HCT116 (cell line): ENCODE results near the gene DNLZ. TPM values are rescaled to one million over a fixed set of nuclear protein-coding genes. Genes with fewer than 3 reads are reported as not detected.

Experiments
- ATAC-seq: fragments of 200-7000 bp; cut with Tn5 transposase; 2 replicates; pipeline ENCODE4 v1.9.1; 2020; ENCODE audit warnings: mild to moderate bottlenecking, moderate library complexity
- BruUV-seq: library from RNA; stranded (reverse); fragments of 400-500 nt; replicated peaks from 2 replicates; lab custom pipeline; 2021; lab: Mats Ljungman, UMichigan
- CTCF ChIA-PET: fragments of 300-600 bp; sonication (Branson Sonifier 250); formaldehyde crosslinking; loops from one replicate; lab custom pipeline; 2021; ENCODE audit warnings: antibody characterized with exemption; lab: Charles Lee
- POLR2A ChIA-PET: fragments of 300-600, 350-600 bp; sonication (Branson Sonifier 250); formaldehyde crosslinking; loops from one replicate; lab custom pipeline; 2021; ENCODE audit warnings: antibody characterized with exemption; lab: Charles Lee
- RAD21 ChIA-PET, 2 experiments: fragments of 300-600 bp; sonication (Branson Sonifier 250); formaldehyde crosslinking; loops; one replicate each; lab custom pipeline; 2023; ENCODE audit warnings: low total read pairs in 2 of 2; ENCODE audit not compliant: uncharacterized antibody in 2 of 2, unreplicated experiment in 2 of 2, low non-redundant PET in 1 of 2; lab: Charles Lee
- DNase-seq: peaks from one replicate; pipeline ENCODE4 v3.0.0-alpha.2; 2010; ENCODE audit warnings: low read depth, low spot score
- H2AFZ ChIP-seq: fragments of 200-600 bp; shearing (Covaris generic), sonication (generic); 2 replicates; pipeline ENCODE4 v1.6.1; 2017; ENCODE audit warnings: low read depth, mixed run types, mixed read lengths, antibody characterized with exemption, low read length; ENCODE audit not compliant: poor library complexity, severe bottlenecking
- H3K27ac ChIP-seq: 2 replicates; pipeline ENCODE4 v1.5.1; 2012; ENCODE audit warnings: low read depth, low read length
- H3K27me3 ChIP-seq: fragments of 200-600 bp; sonication (generic); 2 replicates; pipeline ENCODE4 v1.6.1; 2016; ENCODE audit warnings: mixed run types, low read length, mixed read lengths; ENCODE audit not compliant: insufficient read depth
- H3K36me3 ChIP-seq, 2 experiments: fragments of 200-500 bp in 1 of 2; fragments of 200-600 bp in 1 of 2; sonication (Bioruptor generic) in 1 of 2; sonication (generic) in 1 of 2; 2 replicates each; pipeline versions ENCODE4 v1.5.1 to v1.6.1; 2014 to 2016; ENCODE audit warnings: low read length in 2 of 2, inconsistent platforms in 1 of 2, mixed read lengths in 1 of 2, mixed run types in 1 of 2; ENCODE audit not compliant: insufficient read depth in 2 of 2, control insufficient read depth in 1 of 2
- H3K4me1 ChIP-seq, 2 experiments: fragments of 200-600 bp in 1 of 2; sonication (generic) in 1 of 2; 2 replicates each; pipeline versions ENCODE4 v1.5.1 to v1.6.1; 2012 to 2017; ENCODE audit warnings: low read length in 2 of 2, inconsistent platforms in 1 of 2, mild to moderate bottlenecking in 1 of 2, mixed read lengths in 1 of 2, mixed run types in 1 of 2, moderate library complexity in 1 of 2; ENCODE audit not compliant: insufficient read depth in 2 of 2, control insufficient read depth in 1 of 2
- H3K4me2 ChIP-seq: fragments of 200-600 bp; sonication (generic); 2 replicates; pipeline ENCODE4 v1.6.1; 2017; ENCODE audit warnings: mixed run types, low read length, mixed read lengths
- H3K4me3 ChIP-seq, 2 experiments: fragments of 200-600 bp in 1 of 2; sonication (generic) in 1 of 2; replicated peaks in 1 of 2; 2 replicates each; pipeline ENCODE4 v1.5.1; 2011 to 2016; ENCODE audit warnings: low read length in 2 of 2, control low read depth in 1 of 2, low read depth in 1 of 2, mild to moderate bottlenecking in 1 of 2, mixed read lengths in 1 of 2, mixed run types in 1 of 2
- H3K79me2 ChIP-seq: fragments of 200-600 bp; sonication (generic); 2 replicates; pipeline ENCODE4 v1.6.1; 2017; ENCODE audit warnings: mild to moderate bottlenecking, mixed run types, low read length, moderate library complexity, mixed read lengths; ENCODE audit not compliant: insufficient read depth
- H3K9ac ChIP-seq: fragments of 200-600 bp; sonication (generic); 2 replicates; pipeline ENCODE4 v1.6.1; 2016; ENCODE audit warnings: low read length, mixed read lengths
- H3K9me2 ChIP-seq: fragments of 200-600 bp; sonication (generic), shearing (Covaris generic); 2 replicates; pipeline ENCODE4 v1.6.1; 2017; ENCODE audit warnings: mixed run types, mild to moderate bottlenecking, moderate library complexity; ENCODE audit not compliant: insufficient read depth
- H3K9me3 ChIP-seq, 2 experiments: fragments of 200-500 bp in 1 of 2; fragments of 200-600 bp in 1 of 2; sonication (Bioruptor generic) in 1 of 2; sonication (generic) in 1 of 2; 2 replicates each; pipeline ENCODE4 v1.6.1; 2014 to 2017; ENCODE audit warnings: low read length in 2 of 2, mixed read lengths in 2 of 2, inconsistent platforms in 1 of 2, low read depth in 1 of 2, mild to moderate bottlenecking in 1 of 2, mixed run types in 1 of 2, moderate library complexity in 1 of 2; ENCODE audit not compliant: control insufficient read depth in 1 of 2, insufficient read depth in 1 of 2
- H4K20me1 ChIP-seq: fragments of 200-600 bp; sonication (generic), shearing (Covaris generic); 2 replicates; pipeline ENCODE4 v1.6.1; 2017; ENCODE audit warnings: mixed run types, mild to moderate bottlenecking, moderate library complexity; ENCODE audit not compliant: insufficient read depth
- CBX3 ChIP-seq: IDR thresholded peaks from 2 replicates; pipeline ENCODE4 v1.6.1; 2012; ENCODE audit warnings: low read depth
- CEBPB ChIP-seq: IDR thresholded peaks from 2 replicates; pipeline ENCODE4 v1.6.1; 2012; ENCODE audit warnings: low read depth
- EGR1 ChIP-seq: IDR thresholded peaks from 2 replicates; pipeline ENCODE4 v1.6.1; 2012; ENCODE audit warnings: low read depth
- EZH2phosphoT487 ChIP-seq: fragments of 200-600 bp; IDR thresholded peaks from 2 replicates; pipeline ENCODE4 v1.6.1; 2018; ENCODE audit warnings: antibody characterized with exemption, borderline replicate concordance
- FOSL1 ChIP-seq: IDR thresholded peaks from 2 replicates; pipeline ENCODE4 v1.6.1; 2012; ENCODE audit warnings: low read depth
- MAX ChIP-seq: IDR thresholded peaks from 2 replicates; pipeline ENCODE4 v1.6.1; 2012
- SIN3A ChIP-seq: IDR thresholded peaks from 2 replicates; pipeline ENCODE4 v1.6.1; 2012; ENCODE audit warnings: low read depth
- YY1 ChIP-seq: IDR thresholded peaks from 2 replicates; pipeline ENCODE4 v1.6.1; 2011; ENCODE audit warnings: low read length, low read depth, moderate library complexity, mild to moderate bottlenecking; ENCODE audit not compliant: insufficient replicate concordance; ENCODE audit errors: extremely low read depth
- ZFX ChIP-seq: fragments of 450-650 bp; IDR thresholded peaks from 2 replicates; pipeline ENCODE4 v1.6.1; 2017
- ZNF274 ChIP-seq: fragments of 200-500 bp; sonication (Bioruptor generic); IDR thresholded peaks from 2 replicates; pipeline ENCODE4 v1.6.1; 2014; ENCODE audit warnings: mild to moderate bottlenecking, low read depth, low read length, inconsistent platforms
- intact Hi-C: fragments of 100-400 bp; cut with micrococcal nuclease; formaldehyde crosslinking; loops from 2 replicates; pipeline ENCODE4 v1.10.0; 2022
- total RNA-seq: library from RNA; stranded (reverse); gene quantifications from one replicate; pipeline ENCODE4 v1.2.1, GENCODE V29; 2021; ENCODE audit not compliant: unreplicated experiment
- TF ChIP-seq, protein P1 (sequence below), 3 experiments: fragments of 200-600 bp in 1 of 3; sonication (generic) in 1 of 3; IDR thresholded peaks in 2 of 3; conservative IDR thresholded peaks in 1 of 3; 2 replicates each; pipeline ENCODE4 v1.5.1; 2012 to 2017; ENCODE audit warnings: low read depth in 2 of 3, low read length in 2 of 3, antibody characterized with exemption in 1 of 3, borderline replicate concordance in 1 of 3, control low read depth in 1 of 3, mild to moderate bottlenecking in 1 of 3, mixed read lengths in 1 of 3, mixed run types in 1 of 3, moderate library complexity in 1 of 3; ENCODE audit not compliant: insufficient read depth in 1 of 3
- TF ChIP-seq, protein P2 (sequence below): IDR thresholded peaks from 2 replicates; pipeline ENCODE4 v1.6.1; 2011; ENCODE audit warnings: mild to moderate bottlenecking, low read length, moderate library complexity; ENCODE audit not compliant: insufficient replicate concordance; ENCODE audit errors: extremely low read depth

The DNLZ gene
- total RNA-seq, 1 experiment from 2014 or later, result 21.9 TPM

DNA sequence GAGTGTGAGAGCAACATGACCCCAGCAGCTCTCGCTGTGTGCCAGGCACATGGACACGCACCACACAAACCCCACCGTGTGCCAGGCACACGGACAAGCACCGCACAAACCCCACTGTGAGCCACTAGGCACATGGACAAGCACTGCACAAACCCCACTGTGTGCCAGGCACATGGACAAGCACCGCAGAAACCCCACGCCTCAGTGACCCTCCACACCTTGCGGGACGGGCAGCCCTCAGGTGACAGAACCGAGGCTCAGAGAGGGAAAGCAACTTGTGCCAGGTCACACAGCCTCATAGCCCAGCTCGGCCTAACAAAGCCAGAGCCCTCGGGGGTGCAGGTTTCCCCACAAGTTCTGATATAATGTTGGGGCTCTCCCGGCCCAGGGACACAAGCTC, 38.2 kb downstream of the DNLZ start:
- no peaks in the 10 kb centered on the region for H3K27me3 ChIP-seq
- no peak overlapping the region for H3K4me3 ChIP-seq
- no peak overlapping the region for H3K27ac ChIP-seq
- H4K20me1 ChIP-seq, result no peaks in the 10 kb centered on the region
- H2AFZ ChIP-seq, result no peak overlapping the region
- H3K79me2 ChIP-seq, result peaks cover 20% of the 10 kb centered on the region; the same call in 1 of the 2 replicates
- H3K9me2 ChIP-seq, result no peaks in the 10 kb centered on the region
- H3K36me3 ChIP-seq, result no peaks in the 10 kb centered on the region
- H3K4me1 ChIP-seq, result peaks cover 8 to 42% of the 10 kb centered on the region in 2 experiments; a peak in 3 of 4 replicates
- DNase-seq (no peak), ATAC-seq (no peak)
- H3K9me3 ChIP-seq, result no peaks in the 10 kb centered on the region
- BruUV-seq, result no TSS peak
- CTCF ChIA-PET, result interaction anchor here (0.9 to 1.2 kb wide), 2 partner anchors 21 to 37 kb away, joined by 3 read pairs; no protein-coding TSS in a partner anchor
- no peak overlapping the region for H3K4me2 ChIP-seq
- TF ChIP-seq FOSL1 (no peak), ZFX (no peak)
- RAD21 ChIA-PET, result no interaction called here
- H3K9ac ChIP-seq, result no peak overlapping the region
- POLR2A ChIA-PET, result no interaction called here
- intact Hi-C loops, result no loop called here

DNA sequence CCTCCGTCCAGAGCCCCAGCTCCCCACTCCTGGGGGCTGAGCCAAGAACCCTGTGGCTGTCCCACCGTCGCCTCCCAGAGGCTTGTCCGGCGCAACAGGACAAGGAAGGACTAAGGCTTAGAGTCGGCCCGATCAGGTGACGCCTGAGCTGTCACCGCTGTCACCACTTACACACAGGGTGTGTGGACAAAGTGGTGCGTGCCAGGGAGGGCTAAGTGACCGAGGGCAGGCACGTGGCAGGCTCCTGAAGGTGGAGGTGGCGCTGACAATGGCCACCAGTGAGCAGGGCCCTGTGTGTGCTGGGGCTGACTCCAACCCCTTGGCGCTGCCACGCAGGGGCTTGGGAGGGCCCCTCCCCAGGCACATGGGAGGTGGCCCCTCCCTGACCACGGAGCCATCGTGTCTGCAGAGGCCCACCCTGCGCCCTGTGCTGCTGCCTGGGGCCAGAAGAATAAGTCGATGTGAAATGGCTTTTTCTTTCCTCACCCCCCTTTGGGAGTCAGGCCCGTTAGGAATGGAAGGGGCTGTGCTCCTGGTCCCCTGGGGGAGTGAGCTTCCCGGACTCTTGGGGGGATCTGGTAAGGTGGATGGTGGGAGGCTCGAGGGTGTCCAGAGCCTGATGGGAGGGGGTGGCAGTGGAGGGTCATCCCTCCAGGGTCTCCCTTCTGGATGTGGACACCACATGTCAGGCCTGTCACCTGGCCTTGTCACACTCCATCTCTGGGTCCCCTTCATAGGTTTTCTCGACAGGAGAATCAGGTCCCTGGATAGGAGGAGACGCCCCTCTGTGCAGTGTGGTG, 38.8 kb downstream of the DNLZ start:
- no peak overlapping the region; the same call in 1 of the 2 replicates for H3K27ac ChIP-seq
- no peak for DNase-seq
- H2AFZ ChIP-seq, result no peak overlapping the region
- no peaks in the 10 kb centered on the region for H3K9me3 ChIP-seq
- peaks cover 17% of the 10 kb centered on the region; the same call in 1 of the 2 replicates for H3K79me2 ChIP-seq
- POLR2A ChIA-PET, result interaction anchor here (1.1 kb wide), 1 partner anchor 13 kb away, joined by 3 read pairs; no protein-coding TSS in a partner anchor
- CTCF ChIA-PET, result interaction anchor here (0.6 to 1.8 kb wide), 5 partner anchors 13 to 38 kb away, joined by 3 to 8 read pairs (median 4); no protein-coding TSS in a partner anchor
- TF ChIP-seq MAX, result peak; percentile 80
- TF ChIP-seq ZFX, result no peak
- no peak for TF ChIP-seq EGR1
- TF ChIP-seq ZNF274, result no peak
- no peak for TF ChIP-seq SIN3A
- TF ChIP-seq CEBPB, result no peak
- TF ChIP-seq EZH2phosphoT487, result no peak
- no peak for TF ChIP-seq FOSL1
- TF ChIP-seq, protein P1, sequence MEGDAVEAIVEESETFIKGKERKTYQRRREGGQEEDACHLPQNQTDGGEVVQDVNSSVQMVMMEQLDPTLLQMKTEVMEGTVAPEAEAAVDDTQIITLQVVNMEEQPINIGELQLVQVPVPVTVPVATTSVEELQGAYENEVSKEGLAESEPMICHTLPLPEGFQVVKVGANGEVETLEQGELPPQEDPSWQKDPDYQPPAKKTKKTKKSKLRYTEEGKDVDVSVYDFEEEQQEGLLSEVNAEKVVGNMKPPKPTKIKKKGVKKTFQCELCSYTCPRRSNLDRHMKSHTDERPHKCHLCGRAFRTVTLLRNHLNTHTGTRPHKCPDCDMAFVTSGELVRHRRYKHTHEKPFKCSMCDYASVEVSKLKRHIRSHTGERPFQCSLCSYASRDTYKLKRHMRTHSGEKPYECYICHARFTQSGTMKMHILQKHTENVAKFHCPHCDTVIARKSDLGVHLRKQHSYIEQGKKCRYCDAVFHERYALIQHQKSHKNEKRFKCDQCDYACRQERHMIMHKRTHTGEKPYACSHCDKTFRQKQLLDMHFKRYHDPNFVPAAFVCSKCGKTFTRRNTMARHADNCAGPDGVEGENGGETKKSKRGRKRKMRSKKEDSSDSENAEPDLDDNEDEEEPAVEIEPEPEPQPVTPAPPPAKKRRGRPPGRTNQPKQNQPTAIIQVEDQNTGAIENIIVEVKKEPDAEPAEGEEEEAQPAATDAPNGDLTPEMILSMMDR (IDR thresholded peaks at IDR 0.05 in 2 of 3, conservative IDR thresholded peaks at IDR 0.05 in 1 of 3; ENCODE audit: borderline replicate concordance in 1 of 3, insufficient read depth in 1 of 3, low read depth in 2 of 3, low read length in 2 of 3), result peak in 2 of 3 experiments; percentile 42 to 53; a peak in 4 of 6 replicates
- TF ChIP-seq CBX3, result no peak
- TF ChIP-seq, protein P2, sequence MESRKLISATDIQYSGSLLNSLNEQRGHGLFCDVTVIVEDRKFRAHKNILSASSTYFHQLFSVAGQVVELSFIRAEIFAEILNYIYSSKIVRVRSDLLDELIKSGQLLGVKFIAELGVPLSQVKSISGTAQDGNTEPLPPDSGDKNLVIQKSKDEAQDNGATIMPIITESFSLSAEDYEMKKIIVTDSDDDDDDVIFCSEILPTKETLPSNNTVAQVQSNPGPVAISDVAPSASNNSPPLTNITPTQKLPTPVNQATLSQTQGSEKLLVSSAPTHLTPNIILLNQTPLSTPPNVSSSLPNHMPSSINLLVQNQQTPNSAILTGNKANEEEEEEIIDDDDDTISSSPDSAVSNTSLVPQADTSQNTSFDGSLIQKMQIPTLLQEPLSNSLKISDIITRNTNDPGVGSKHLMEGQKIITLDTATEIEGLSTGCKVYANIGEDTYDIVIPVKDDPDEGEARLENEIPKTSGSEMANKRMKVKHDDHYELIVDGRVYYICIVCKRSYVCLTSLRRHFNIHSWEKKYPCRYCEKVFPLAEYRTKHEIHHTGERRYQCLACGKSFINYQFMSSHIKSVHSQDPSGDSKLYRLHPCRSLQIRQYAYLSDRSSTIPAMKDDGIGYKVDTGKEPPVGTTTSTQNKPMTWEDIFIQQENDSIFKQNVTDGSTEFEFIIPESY, result no peak
- TF ChIP-seq YY1, result no peak
- RAD21 ChIA-PET, result no interaction called here
- no peak overlapping the region for H3K9ac ChIP-seq
- no peaks in the 10 kb centered on the region for H3K9me2 ChIP-seq
- no peaks in the 10 kb centered on the region for H3K36me3 ChIP-seq
- H3K4me2 ChIP-seq, result peak overlapping the region; percentile 17
- H3K4me1 ChIP-seq, result peaks cover 8 to 42% of the 10 kb centered on the region in 2 experiments; a peak in 3 of 4 replicates
- H3K27me3 ChIP-seq, result no peaks in the 10 kb centered on the region
- H3K4me3 ChIP-seq, result no peak overlapping the region
- no peaks in the 10 kb centered on the region for H4K20me1 ChIP-seq
- peak; percentile 61 for ATAC-seq
- no TSS peak for BruUV-seq
- intact Hi-C loops, result no loop called here
